Brain pericyte (primary cell): ENCODE measurements around the gene RBBP7.
"Not testable (repeated sequence)": the region's sequence is repeated elsewhere in the genome, so short reads cannot be mapped to it uniquely, and the experiment has no call there.

ENCODE experiments used
- DNase-seq: peaks from one replicate; pipeline ENCODE4 v3.0.0-alpha.2; 2012; ENCODE audit warnings: low read depth, low spot score

Gene RBBP7

GRCh38 chrX:16867947-16868346 is 2.2 kb downstream of the RBBP7 start:
- no peak for DNase-seq

DNA sequence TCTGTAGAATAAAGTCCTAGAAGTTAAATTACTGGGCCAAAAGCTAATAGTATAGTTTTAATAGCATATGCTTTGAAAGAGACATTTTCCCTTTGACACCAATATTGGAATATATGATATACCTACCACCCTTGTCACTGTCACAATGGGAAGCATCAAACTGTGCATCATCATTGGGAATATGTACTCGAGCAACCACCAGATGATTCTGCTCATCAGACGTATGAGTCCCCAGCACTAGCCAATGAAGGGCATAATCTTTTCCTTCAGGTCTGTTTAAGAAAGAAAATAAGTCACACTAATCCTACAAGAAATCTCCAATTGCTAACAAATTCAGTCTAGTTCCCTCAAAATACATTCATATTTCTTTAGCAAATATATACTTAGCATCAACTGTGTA is 7.3 kb downstream of the RBBP7 start:
- no peak for DNase-seq

- DNase-seq, result no peak
These were observed 13.4 kb downstream of the RBBP7 start for GRCh38 chrX:16856744-16857143.

DNA sequence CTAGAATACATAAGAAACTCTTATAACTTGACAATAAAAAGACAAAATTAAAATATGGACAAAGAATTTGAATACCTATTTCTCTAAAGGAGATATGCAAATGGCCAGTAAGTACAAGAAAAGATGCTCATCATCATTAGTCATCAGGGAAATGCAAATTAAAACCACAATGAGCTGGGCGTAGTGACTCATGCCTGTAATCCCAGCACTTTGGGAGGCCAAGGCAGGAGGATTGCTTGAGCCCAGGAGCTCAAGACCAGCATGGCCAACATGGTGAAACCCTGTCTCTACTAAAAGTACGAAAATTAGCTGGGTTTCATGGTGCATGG is 14.1 kb downstream of the RBBP7 start:
- DNase-seq, result not testable (repeated sequence)

DNA sequence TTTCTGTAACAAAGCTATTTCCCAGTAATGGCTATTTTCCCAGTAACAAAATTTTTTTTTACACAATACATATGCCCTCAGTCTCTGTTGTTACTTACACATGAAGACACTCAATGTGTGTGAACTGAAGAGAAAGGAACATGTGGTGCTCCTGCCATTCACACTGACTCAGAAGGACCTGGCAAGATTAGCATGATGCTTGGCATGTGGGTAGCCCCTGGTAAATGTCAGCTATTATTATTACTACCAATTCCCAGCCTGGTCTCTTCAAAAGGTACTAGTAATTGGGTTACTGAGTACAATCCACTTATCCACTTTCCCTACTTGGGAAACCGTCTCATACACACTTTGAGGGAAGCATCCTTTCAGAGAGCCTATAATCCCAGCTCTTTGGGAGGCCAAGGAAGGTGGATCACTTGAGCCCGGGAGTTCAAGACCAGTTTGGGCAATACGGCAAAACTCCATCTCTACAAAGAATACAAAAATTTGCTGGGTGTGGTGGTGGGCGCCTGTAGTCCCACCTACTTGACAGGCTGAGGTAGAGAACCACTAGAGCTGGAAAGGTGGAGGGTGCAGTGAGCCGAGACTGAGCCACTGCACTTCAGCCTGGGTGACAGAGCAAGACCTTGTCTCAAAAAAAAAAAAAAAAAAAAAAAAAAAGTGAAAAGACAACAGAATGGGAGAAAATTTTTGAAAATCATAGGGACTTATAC is 14.6 kb downstream of the RBBP7 start:
- no peak for DNase-seq

- no peak for DNase-seq
These were observed 16.6 kb downstream of the RBBP7 start for GRCh38 chrX:16853537-16853936.

- no peak for DNase-seq
These were observed 17.5 kb downstream of the RBBP7 start for GRCh38 chrX:16852617-16853179.

GRCh38 chrX:16851827-16852226 is 18.3 kb downstream of the RBBP7 start:
- DNase-seq, result no peak

- DNase-seq, result no peak
These were observed 18.7 kb downstream of the RBBP7 start for GRCh38 chrX:16851421-16851820.

DNA sequence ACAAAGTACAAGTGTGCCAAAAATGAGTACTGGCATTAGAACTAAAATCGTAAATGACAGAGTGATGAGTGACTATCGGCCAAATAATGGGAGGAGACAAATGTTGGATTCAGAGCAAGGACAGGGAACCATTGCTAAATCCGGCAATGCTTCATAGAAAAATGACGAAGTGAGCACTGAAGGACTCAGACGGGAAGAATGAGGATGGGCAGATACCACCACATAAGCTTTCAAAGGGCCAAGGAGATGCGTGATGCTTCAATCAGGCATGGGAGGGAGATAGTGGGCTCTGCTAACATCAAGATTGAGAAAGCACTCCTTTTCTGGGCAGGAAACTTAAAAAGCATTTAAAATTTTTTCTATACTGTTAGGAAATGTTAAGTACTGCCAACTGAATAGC is 21.6 kb downstream of the RBBP7 start:
- DNase-seq, result no peak

DNA sequence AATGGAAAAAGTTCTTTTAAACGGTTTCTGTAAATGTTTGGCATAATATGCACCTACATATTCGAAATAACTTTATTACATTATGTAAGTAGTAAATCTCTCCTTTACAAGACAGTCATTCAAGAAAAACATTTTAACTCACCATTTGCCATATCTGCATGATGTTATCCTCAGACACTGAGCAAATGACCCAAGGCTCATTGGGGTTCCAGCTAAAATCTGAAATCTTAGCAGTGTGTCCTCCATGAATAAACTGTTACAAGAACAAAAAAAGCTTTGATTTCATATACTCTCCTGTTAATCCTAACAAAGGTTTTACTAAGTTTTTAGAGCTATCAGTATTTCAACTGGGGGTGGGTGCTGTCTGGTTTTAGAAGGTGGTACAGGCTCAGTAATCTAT is 24.5 kb downstream of the RBBP7 start:
- DNase-seq, result no peak

- no peak for DNase-seq
These were observed 26.8 kb downstream of the RBBP7 start for GRCh38 chrX:16843208-16843909.

DNA sequence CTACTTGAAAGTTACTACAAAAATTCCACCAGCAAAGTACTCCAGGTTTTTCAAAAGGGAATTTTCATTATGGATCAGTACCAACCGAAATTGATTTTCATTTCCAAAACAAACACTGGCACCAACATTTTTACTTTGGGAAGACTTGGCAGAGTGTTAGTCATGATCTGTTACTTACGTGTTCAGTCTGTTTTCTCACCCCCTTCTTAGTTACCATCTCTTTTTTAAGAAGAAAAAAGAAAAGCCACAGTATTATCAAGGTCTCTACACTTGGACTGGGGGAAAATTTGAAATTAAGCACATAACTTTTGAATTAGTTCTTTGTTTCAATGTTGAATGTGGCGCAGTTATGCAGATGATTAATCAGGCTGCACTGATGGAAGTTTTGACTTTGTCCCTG is 27.5 kb downstream of the RBBP7 start:
- DNase-seq, result no peak

DNA sequence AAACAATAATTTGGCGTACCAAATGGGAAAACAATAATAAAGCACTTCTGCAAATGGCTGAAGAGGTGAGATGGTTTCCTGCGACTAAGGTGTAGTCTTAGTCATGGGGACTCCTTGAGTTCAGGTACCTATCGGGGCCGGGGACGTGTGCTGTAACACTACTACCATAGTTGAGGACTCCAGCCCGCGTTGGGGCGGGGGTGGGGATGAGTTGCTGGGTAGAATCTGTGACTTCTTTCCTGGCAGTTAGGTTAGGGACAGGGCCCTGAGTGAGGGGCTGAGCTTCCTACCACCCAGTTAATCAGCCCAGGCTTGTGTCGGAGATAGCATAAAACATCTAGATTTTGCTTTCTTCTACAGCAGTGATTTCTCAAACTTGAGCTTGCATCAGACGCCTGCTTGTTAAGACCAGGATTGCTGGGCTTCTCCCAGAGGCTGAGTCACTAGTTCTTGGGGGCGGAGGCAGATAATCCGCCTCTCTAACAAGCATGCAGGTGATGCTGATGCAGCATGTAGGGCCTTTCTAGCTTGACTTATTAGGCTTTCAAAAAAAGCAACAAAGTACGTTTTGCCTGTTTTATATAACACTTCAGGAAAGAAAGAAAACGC is 30.2 kb downstream of the RBBP7 start:
- DNase-seq, result no peak

GRCh38 chrX:16839219-16839851 is 30.8 kb downstream of the RBBP7 start:
- no peak for DNase-seq

- DNase-seq, result peak; percentile 47
These were observed 31.7 kb downstream of the RBBP7 start for GRCh38 chrX:16838202-16839066.

GRCh38 chrX:16836371-16836770 is 33.8 kb downstream of the RBBP7 start:
- DNase-seq, result no peak

- no peak for DNase-seq
These were observed 35.4 kb downstream of the RBBP7 start for GRCh38 chrX:16834806-16835205.

DNA sequence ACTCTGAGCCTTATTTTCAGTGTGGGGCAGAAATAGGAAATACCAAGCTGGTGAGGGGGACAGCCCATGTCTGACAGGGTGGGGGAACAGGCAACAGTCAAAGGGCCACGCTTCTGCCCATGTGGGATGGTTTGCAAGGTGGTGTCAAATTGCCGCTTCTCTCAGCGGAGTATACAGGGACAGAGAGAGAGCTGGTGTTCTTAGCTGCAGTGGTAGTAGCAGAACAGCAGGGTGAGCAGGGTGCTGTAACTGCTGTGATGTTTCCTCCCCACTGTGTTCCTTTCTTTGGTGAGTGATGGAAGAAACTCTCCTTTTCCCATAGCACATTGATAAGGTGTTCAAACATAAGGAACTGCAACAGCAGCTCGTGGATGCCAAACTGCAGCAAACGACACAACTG is 37.9 kb downstream of the RBBP7 start:
- no peak for DNase-seq

- no peak for DNase-seq
These were observed 41.8 kb downstream of the RBBP7 start for GRCh38 chrX:16828124-16828908.

DNA sequence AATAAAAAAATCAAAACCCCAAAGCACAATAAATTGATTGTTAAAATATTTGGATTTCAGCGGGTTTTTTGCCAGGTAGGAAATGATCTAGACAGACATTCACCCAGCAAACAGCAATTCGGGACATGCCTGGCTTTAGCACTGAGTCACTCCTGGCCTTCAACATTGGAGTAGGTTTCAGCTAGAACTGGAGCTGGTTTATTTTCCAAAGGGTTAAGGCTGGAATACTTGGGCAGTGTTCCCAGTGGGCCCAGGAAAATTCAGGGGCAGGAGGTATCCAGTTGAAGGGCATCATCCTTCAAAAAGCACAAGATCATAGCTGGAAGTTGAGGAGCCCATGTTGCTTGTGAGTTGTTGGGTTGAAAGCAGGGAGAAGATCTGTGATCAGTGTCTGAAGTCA is 42.9 kb downstream of the RBBP7 start:
- DNase-seq, result no peak
